Activated CD4-positive, alpha-beta T cell treated with anti-CD3 and anti-CD28 coated beads, Interleukin-2, amount 10 ng/mL, durations not matched to agents 7 days and 5 days (primary cell): Measurements from ENCODE around the gene SMIM43. TPM values are rescaled to one million over a fixed set of nuclear protein-coding genes. Genes with fewer than 3 reads are reported as not detected.
"Not testable (repeated sequence)": the region's sequence is repeated elsewhere in the genome, so short reads cannot be mapped to it uniquely, and the experiment has no call there.

ENCODE experiments used
- CTCF ChIA-PET: fragments of 350-600 bp; sonication (Branson Sonifier 250); formaldehyde crosslinking; loops from one replicate; lab custom pipeline; 2021; ENCODE audit warnings: antibody characterized with exemption; lab: Charles Lee
- POLR2A ChIA-PET: fragments of 350-600 bp; sonication (Branson Sonifier 250); formaldehyde crosslinking; loops from one replicate; lab custom pipeline; 2021; ENCODE audit warnings: antibody characterized with exemption; lab: Charles Lee
- DNase-seq: peaks from one replicate; pipeline ENCODE4 v3.0.0-alpha.2; 2020
- H3K27ac Mint-ChIP-seq: one replicate; pipeline ENCODE4 v1.8.0; 2021; ENCODE audit warnings: mild to moderate bottlenecking, moderate library complexity, mixed read lengths
- H3K27me3 Mint-ChIP-seq: one replicate; pipeline ENCODE4 v1.8.0; 2021; ENCODE audit warnings: mixed read lengths
- H3K36me3 Mint-ChIP-seq: one replicate; pipeline ENCODE4 v1.8.0; 2021; ENCODE audit warnings: low read depth, mixed read lengths
- H3K4me1 Mint-ChIP-seq: one replicate; pipeline ENCODE4 v1.8.0; 2021; ENCODE audit warnings: mixed read lengths
- H3K4me3 Mint-ChIP-seq: one replicate; pipeline ENCODE4 v1.8.0; 2021; ENCODE audit warnings: mild to moderate bottlenecking, moderate library complexity, mixed read lengths
- H3K9me3 Mint-ChIP-seq: one replicate; pipeline ENCODE4 v1.8.0; 2021; ENCODE audit warnings: mixed read lengths
- total RNA-seq, 2 experiments: library from RNA; stranded (reverse); gene quantifications; one replicate each; pipeline ENCODE4 v1.2.3, GENCODE V29; 2021

SMIM43 gene
- total RNA-seq, 2 experiments from 2014 or later: not detected

GRCh38 chr4:121741751-121742150 is 23.2 kb downstream of the SMIM43 start:
- peaks cover 6% of the 10 kb centered on the region for H3K27me3 Mint-ChIP-seq
- no peaks in the 10 kb centered on the region for H3K4me1 Mint-ChIP-seq
- no peaks in the 10 kb centered on the region for H3K36me3 Mint-ChIP-seq
- H3K27ac Mint-ChIP-seq: no peak overlapping the region
- POLR2A ChIA-PET: no interaction called here
- no peak overlapping the region for H3K4me3 Mint-ChIP-seq
- CTCF ChIA-PET: interaction anchor here (1.4 kb wide), 1 partner anchor 279 kb away, joined by 3 read pairs; no protein-coding TSS in a partner anchor
- H3K9me3 Mint-ChIP-seq: no peaks in the 10 kb centered on the region
- DNase-seq: no peak

DNA sequence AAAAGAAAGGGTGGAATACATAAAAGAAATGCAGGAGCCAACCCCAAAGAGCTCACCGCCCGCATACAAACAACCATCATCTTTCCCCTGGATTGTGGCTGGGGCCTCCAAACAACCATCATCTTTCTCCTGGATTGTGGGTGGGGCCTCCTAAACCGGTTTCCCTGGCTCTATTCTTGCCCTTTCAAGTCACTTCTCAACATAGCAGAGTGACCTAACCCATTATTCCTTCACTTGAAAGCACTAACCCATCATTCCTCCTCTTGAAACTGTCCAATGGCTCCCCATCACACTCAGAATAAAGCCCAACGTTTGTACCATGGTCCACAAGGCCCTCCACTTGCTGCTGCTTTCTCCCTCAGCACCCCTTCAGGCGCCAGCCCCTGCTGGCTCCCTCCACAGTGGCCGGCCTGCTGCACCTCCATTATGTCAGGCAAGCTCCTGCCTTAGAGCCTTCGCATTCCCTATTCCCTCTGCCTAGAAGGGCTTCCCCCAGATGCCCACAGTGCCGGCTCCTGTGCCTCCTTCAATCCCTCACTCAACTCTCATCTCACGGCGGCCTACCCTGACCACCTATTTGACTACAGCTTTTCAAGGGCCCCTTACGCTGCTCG is 24.1 kb downstream of the SMIM43 start:
- DNase-seq: no peak
- Mint-ChIP-seq H3K27ac (no peak overlapping the region), H3K36me3 (no peaks in the 10 kb centered on the region), H3K4me3 (no peak overlapping the region), H3K4me1 (no peaks in the 10 kb centered on the region), H3K27me3 (peaks cover 8% of the 10 kb centered on the region), H3K9me3 (no peaks in the 10 kb centered on the region)
- ChIA-PET POLR2A (no interaction called here), CTCF (interaction anchor here (1.4 kb wide), 1 partner anchor 278 kb away, joined by 3 read pairs; no protein-coding TSS in a partner anchor)

DNA sequence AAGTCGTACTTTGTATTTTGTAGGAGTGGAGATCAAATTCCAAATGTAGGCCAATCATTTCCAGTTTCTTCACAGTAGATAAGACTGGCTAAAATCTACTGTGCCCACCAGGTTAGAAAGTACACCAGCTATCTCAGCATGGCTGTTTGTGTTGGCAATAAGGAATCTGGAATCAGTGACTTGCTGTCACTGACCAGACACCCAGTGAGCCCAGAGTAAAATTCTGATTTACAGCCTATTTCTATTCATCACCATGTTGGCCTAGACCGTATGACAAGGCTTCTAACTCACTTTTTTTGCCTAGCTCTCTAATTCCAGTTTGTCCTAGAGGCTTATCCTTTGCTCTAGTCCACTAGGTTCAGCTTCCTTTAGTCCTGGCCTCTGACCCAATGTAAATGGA is 25.4 kb downstream of the SMIM43 start:
- no peaks in the 10 kb centered on the region for H3K9me3 Mint-ChIP-seq
- POLR2A ChIA-PET: no interaction called here
- no peak overlapping the region for H3K27ac Mint-ChIP-seq
- H3K4me3 Mint-ChIP-seq: no peak overlapping the region
- CTCF ChIA-PET: interaction anchor here (1.4 kb wide), 1 partner anchor 12 kb away, joined by 3 read pairs; no protein-coding TSS in a partner anchor
- H3K4me1 Mint-ChIP-seq: no peaks in the 10 kb centered on the region
- no peak for DNase-seq
- H3K27me3 Mint-ChIP-seq: peaks cover 9% of the 10 kb centered on the region
- no peaks in the 10 kb centered on the region for H3K36me3 Mint-ChIP-seq

DNA sequence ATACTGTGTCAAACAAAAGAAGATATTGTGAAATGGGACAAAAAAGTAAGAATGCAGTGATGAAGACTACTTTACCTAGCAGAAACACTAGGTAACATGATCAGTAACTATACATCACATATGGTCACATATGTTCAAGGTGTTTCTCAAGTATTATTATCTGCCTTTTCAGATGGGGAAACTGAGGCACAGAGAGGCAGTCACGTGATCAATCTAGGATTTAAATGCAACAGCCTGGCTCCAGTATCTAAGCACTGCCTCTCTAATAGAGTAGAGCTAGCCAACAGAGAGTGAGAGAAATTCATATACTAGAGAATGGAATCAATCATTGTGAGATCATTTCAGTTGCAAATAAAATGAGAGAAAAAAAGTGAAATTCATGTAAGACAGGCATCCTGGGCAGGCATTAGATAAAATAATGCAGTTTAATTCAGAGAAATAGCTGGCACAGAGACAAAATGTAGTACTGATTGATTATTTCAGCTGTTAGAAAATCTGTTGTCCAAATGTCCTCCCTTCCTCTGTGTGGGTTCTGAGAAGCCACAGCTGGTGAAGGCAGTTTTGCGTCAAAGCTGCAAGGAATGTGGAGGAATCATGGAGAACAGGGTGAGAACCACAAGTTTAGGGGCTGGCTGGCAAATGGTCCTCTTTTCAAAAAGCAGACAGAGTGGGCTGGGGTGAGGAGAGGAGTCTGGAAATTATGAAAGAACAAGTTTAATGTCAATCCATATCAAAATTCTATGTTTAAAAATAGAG is 26.0 kb downstream of the SMIM43 start:
- no peaks in the 10 kb centered on the region for H3K4me1 Mint-ChIP-seq
- H3K27me3 Mint-ChIP-seq: peaks cover 11% of the 10 kb centered on the region
- no peak for DNase-seq
- H3K9me3 Mint-ChIP-seq: no peaks in the 10 kb centered on the region
- H3K27ac Mint-ChIP-seq: no peak overlapping the region
- ChIA-PET CTCF (interaction anchor here (1.4 kb wide), 1 partner anchor 12 kb away, joined by 3 read pairs; no protein-coding TSS in a partner anchor), POLR2A (no interaction called here)
- no peak overlapping the region for H3K4me3 Mint-ChIP-seq
- H3K36me3 Mint-ChIP-seq: no peaks in the 10 kb centered on the region

- CTCF ChIA-PET: interaction anchor here (0.6 to 1.4 kb wide), 3 partner anchors 13 to 279 kb away, joined by 3 read pairs; no protein-coding TSS in a partner anchor
These were observed 27.0 kb downstream of the SMIM43 start for GRCh38 chr4:121737846-121738554.

DNA sequence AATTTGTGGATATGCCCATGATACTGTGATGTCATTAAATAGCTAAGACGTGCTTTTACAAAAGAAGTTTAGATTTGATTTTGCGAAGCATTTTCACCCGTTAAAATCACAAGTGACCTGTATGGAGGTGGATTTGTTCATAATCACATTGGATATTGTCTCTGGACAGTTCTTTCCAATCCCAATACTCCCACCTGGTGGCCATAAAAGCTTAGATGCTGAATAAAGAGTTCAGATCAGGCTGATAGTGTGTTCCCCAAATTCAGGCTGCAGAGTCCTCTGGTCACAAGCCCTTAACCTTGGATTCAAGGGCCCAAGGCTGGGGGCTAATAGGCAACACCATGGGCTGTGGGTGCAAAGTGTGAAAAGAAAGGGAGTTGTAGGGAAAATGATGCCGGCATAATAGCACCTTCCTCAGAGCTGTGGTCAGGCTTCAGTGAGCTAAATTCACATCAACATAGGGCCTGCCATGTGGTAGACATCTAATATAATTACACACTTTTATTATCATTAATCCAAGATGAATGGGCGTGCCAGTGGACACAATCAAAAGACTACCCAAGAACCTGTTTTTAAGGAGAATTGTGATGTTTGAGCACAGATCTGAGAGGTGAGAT is 28.1 kb downstream of the SMIM43 start:
- H3K4me1 Mint-ChIP-seq: no peaks in the 10 kb centered on the region
- no peak overlapping the region for H3K27ac Mint-ChIP-seq

More at GRCh38 chr4:121737846-121738554, 27.0 kb downstream of the SMIM43 start:
- Mint-ChIP-seq H3K9me3 (no peaks in the 10 kb centered on the region), H3K27ac (no peak overlapping the region), H3K4me3 (no peak overlapping the region), H3K36me3 (no peaks in the 10 kb centered on the region), H3K4me1 (no peaks in the 10 kb centered on the region), H3K27me3 (peaks cover 11% of the 10 kb centered on the region)
- POLR2A ChIA-PET: no interaction called here
- no peak for DNase-seq

GRCh38 chr4:121734571-121734970 is 30.4 kb downstream of the SMIM43 start:
- Mint-ChIP-seq H3K9me3 (no peaks in the 10 kb centered on the region), H3K27me3 (peaks cover 22% of the 10 kb centered on the region), H3K4me3 (no peak overlapping the region), H3K4me1 (no peaks in the 10 kb centered on the region), H3K36me3 (no peaks in the 10 kb centered on the region), H3K27ac (no peak overlapping the region)
- DNase-seq: no peak
- CTCF ChIA-PET: interaction anchor here (0.9 to 1.9 kb wide), 3 partner anchors 9 to 250 kb away, joined by 3 to 6 read pairs (median 3); no protein-coding TSS in a partner anchor
- POLR2A ChIA-PET: no interaction called here

More for the DNA sequence above, 28.1 kb downstream of the SMIM43 start:
- ChIA-PET POLR2A (no interaction called here), CTCF (interaction anchor here (0.6 kb wide), 1 partner anchor 45 kb away, joined by 3 read pairs; no protein-coding TSS in a partner anchor)
- Mint-ChIP-seq H3K9me3 (no peaks in the 10 kb centered on the region), H3K4me3 (no peak overlapping the region), H3K36me3 (no peaks in the 10 kb centered on the region), H3K27me3 (peaks cover 13% of the 10 kb centered on the region)
- DNase-seq: peak; percentile 42

DNA sequence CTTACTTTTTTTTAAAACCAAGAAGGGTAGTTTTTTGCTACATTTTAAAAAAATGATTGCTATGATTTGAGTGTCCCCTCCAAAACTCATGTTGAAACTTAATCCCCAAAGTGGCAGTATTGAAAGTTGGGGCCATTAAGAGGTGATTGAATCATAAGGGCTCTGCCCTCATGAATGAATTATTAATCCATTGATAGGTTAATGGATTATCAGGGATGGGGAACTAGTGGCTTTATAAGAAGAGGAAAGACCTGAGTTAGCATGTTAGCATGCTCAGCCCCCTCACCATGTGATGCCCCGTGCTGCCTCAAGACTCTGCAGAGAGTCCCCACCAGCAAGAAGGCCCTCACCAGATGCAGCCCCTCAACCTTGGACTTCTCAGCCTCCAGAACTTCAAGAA is 31.0 kb downstream of the SMIM43 start:
- Mint-ChIP-seq H3K27me3 (peaks cover 22% of the 10 kb centered on the region), H3K36me3 (no peaks in the 10 kb centered on the region), H3K4me1 (no peaks in the 10 kb centered on the region), H3K9me3 (no peaks in the 10 kb centered on the region), H3K4me3 (no peak overlapping the region), H3K27ac (no peak overlapping the region)
- ChIA-PET CTCF (interaction anchor here (1.8 to 1.9 kb wide), 2 partner anchors 12 to 249 kb away, joined by 3 to 6 read pairs; no protein-coding TSS in a partner anchor), POLR2A (no interaction called here)
- DNase-seq: no peak

- H3K27me3 Mint-ChIP-seq: peaks cover 17% of the 10 kb centered on the region
- H3K36me3 Mint-ChIP-seq, H3K4me3 Mint-ChIP-seq, H3K27ac Mint-ChIP-seq, POLR2A ChIA-PET, DNase-seq, H3K4me1 Mint-ChIP-seq, H3K9me3 Mint-ChIP-seq: not testable (repeated sequence)
- CTCF ChIA-PET: interaction anchor here (1.3 kb wide), 1 partner anchor 13 kb away, joined by 3 read pairs; no protein-coding TSS in a partner anchor
These were observed 35.2 kb downstream of the SMIM43 start for GRCh38 chr4:121729753-121730152.

GRCh38 chr4:121728798-121729226 is 36.2 kb downstream of the SMIM43 start:
- DNase-seq: no peak
- H3K4me1 Mint-ChIP-seq: peaks cover 3% of the 10 kb centered on the region
- no peak overlapping the region for H3K27ac Mint-ChIP-seq
- H3K4me3 Mint-ChIP-seq: no peak overlapping the region
- ChIA-PET CTCF (no interaction called here), POLR2A (no interaction called here)
- no peaks in the 10 kb centered on the region for H3K9me3 Mint-ChIP-seq
- H3K27me3 Mint-ChIP-seq: peaks cover 15% of the 10 kb centered on the region
- H3K36me3 Mint-ChIP-seq: no peaks in the 10 kb centered on the region

DNA sequence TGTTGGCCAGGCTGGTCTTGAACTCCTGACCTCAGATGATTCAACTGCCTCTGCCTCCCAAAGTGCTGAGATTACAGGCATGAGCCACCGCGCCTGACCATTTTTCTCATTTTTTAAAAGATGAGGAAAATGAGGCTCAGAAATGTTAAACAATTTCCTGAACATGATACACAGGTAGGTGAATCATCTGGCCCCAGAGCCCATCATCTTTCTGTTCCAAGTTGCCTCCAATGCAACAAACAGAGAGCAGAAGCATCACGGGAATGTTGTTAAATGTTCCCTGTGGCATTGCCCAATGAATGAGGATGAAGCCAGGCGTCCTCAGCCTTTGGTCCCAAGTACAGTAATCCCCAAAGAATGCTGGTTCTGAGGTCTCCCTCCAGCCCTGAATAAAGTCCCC is 36.9 kb downstream of the SMIM43 start:
- no peaks in the 10 kb centered on the region for H3K36me3 Mint-ChIP-seq
- H3K9me3 Mint-ChIP-seq: no peaks in the 10 kb centered on the region
- no peak overlapping the region for H3K27ac Mint-ChIP-seq
- POLR2A ChIA-PET: no interaction called here
- H3K4me3 Mint-ChIP-seq: no peak overlapping the region
- DNase-seq: no peak
- H3K4me1 Mint-ChIP-seq: peaks cover 3% of the 10 kb centered on the region
- peaks cover 15% of the 10 kb centered on the region for H3K27me3 Mint-ChIP-seq
- CTCF ChIA-PET: no interaction called here

GRCh38 chr4:121726642-121727268 is 38.2 kb downstream of the SMIM43 start:
- peak; percentile 35 for DNase-seq
- POLR2A ChIA-PET: no interaction called here

More at GRCh38 chr4:121726642-121727268, 38.2 kb downstream of the SMIM43 start:
- H3K4me3 Mint-ChIP-seq: no peak overlapping the region
- H3K4me1 Mint-ChIP-seq: peaks cover 3% of the 10 kb centered on the region
- CTCF ChIA-PET: no interaction called here
- peaks cover 9% of the 10 kb centered on the region for H3K27me3 Mint-ChIP-seq
- no peaks in the 10 kb centered on the region for H3K9me3 Mint-ChIP-seq
- no peak overlapping the region for H3K27ac Mint-ChIP-seq
- H3K36me3 Mint-ChIP-seq: no peaks in the 10 kb centered on the region
